GM12891 (cell line): ENCODE results near the gene CSRP2.

Experiments
- DNase-seq: peaks from one replicate; pipeline ENCODE4 v3.0.0; 2011; ENCODE audit warnings: low spot score; ENCODE audit not compliant: insufficient read length
- FAIRE-seq: peaks from 2 replicates; lab custom pipeline; 2011; peaks lifted over from hg19 to GRCh38; lab: Jason Lieb, UNC
- PAX5 ChIP-seq: IDR thresholded peaks from 2 replicates; pipeline ENCODE4 v1.6.1; 2011; ENCODE audit warnings: low read length, moderate library complexity, mild to moderate bottlenecking; ENCODE audit not compliant: insufficient read depth, severe bottlenecking
- POLR2A ChIP-seq: IDR thresholded peaks from 2 replicates; pipeline ENCODE4 v1.6.1; 2011; ENCODE audit warnings: low read depth, low read length, control low read depth
- POLR2AphosphoS5 ChIP-seq: IDR thresholded peaks from 2 replicates; pipeline ENCODE4 v1.6.1; 2011; ENCODE audit warnings: low read depth, low read length, control low read depth
- POU2F2 ChIP-seq: IDR thresholded peaks from 2 replicates; pipeline ENCODE4 v1.6.1; 2011; ENCODE audit warnings: low read depth, mild to moderate bottlenecking, control low read depth, low read length, moderate library complexity
- SPI1 ChIP-seq: IDR thresholded peaks from 2 replicates; pipeline ENCODE4 v1.6.1; 2011; ENCODE audit warnings: low read depth, low read length, control low read depth
- TAF1 ChIP-seq: IDR thresholded peaks from 2 replicates; pipeline ENCODE4 v1.6.1; 2011; ENCODE audit warnings: low read depth, low read length, control low read depth

The CSRP2 gene

DNA sequence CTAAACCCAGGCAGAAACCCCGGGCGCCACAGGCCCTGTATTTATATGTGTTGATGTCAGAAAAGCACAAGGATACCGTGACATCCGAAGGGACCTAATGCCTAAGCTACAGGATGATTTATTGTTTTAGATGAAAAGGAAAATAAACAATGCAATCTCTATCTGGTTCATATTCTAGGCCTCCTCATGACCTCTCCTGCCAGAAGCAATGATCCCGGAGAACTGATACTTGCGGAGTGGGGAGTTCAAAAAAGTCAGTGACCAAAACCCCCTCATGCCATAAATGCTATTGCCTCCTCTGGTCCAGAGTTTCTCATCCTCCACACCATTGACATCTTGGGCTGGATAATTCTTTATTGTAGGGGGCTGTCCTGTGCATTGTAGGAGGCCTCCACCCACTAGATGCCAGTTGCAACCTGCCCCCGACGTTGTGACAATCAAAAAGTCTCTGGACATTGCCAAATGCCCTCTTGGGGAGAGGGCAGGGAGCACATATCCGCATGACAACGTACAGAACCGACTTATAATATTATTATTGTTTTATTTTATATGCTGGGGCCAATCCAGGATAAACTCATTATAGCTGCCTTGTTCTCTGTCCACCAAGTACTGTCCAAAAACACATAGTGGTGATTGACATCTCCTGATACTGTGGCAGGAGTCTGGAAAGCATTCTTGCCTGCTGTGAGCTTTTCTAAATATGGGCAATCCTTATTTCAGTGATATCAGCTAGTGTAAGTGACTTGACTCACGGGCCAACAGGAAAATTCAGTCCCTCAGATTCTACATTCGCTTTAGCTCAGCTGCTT, 1.1 kb upstream of the CSRP2 start:
- DNase-seq (no peak), FAIRE-seq (no peak)
- TF ChIP-seq PAX5: no peak
- TF ChIP-seq TAF1: no peak
- TF ChIP-seq SPI1: no peak
- no peak for TF ChIP-seq POLR2AphosphoS5
- TF ChIP-seq POU2F2: no peak
- TF ChIP-seq POLR2A: no peak

DNA sequence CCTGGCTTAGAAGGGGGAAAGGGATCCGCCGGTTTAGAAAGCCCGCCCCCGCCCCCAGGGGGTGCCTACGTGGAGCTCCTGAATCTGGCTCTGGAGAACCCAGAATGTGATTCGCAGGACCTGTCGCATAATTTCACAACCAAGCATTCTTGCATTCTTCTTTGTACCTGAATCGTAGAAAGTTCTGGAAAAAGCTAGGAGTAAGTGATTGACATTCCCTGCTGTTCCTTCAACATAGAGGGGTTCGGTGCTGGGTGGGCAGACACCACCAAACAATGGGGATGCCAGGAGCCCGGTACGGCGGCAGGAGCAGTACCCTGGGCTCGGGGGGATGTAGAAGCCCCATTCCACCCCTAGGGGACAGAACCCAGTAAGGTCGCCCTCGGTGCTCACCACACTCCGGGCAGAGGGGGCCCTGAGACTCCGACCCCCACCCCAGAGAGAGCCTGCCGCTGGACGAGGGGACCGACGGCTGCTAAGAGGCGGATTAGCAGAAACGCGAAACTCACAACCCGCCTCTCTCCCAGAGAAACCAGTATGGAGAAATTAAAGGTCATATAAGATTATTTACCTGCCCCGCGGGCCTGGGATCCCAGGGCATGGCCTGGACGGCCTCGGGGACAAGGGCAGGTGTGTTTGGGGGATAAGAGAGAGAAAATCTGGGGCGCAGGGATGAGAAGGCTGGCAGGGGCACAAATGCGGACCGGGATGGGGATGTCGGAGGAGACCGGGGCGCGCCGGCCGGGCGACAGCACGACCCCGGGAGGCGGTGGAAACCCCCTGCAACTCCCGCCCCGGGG, 520 bp downstream of the CSRP2 start:
- no peak for FAIRE-seq
- TF ChIP-seq POU2F2 (no peak), SPI1 (no peak), PAX5 (no peak), POLR2AphosphoS5 (no peak), POLR2A (no peak), TAF1 (no peak)
- DNase-seq: peak; percentile 37

DNA sequence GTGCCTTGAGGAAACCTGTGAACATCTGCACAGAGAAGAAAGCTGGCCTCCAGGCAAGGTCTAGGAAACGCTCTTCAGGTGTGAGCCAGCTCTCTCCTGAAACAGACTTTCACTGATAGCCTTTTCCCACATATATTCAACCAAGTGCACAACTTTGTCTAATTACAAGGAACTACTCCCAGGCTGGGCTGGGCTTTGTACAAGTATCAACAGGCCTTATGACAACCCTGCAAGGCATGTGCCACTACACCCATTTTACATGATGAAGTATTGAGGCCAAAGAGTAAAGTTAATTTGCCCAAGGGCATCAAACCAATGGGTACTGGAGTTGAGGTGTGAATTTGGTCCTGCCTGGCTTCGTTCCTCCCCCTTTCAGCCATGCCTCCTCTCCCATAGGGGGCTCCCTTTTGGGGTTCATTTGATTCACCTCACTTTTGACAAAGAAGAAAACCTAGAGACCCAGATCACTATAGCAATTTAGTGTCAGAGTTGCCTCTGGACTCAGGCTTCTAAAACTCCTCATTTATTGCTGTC, 2.1 kb downstream of the CSRP2 start:
- TF ChIP-seq POLR2A (no peak), SPI1 (no peak), PAX5 (no peak), TAF1 (no peak), POU2F2 (no peak), POLR2AphosphoS5 (no peak)
- no peak for DNase-seq
- FAIRE-seq: no peak

DNA sequence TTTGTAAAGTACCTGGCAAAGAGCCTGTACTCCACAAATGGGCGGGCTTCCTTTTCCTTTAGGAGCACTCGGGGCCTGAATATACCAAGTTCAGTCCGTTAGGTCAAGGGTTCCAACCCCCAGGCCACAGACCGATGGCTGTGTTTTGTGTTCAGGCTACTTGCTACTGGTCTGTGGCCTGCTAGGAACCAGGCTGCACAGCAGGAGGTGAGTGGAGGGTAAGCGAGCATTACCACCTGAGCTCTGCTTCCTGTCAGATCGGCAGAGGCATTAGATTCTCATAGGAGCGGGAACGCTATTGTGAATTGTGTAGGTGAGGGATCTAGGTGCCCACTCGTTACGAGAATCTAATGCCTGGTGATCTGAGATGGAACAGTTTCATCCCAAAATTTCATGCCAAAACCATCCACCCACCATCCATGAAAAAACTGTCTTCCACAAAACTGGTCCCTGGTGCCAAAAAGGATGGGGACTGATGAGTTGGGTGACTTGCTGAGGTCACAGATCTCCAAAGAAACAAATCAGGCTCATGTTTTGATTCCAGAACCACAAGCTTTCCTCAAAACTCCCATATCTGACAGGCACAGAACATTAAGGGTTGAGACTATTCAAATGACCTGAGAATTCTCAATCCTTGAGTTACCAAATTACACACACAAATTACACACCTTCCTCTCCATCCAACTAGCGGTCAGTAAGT, 4.2 kb downstream of the CSRP2 start:
- TF ChIP-seq POU2F2 (no peak), SPI1 (no peak), TAF1 (no peak), POLR2A (no peak), POLR2AphosphoS5 (no peak)
- DNase-seq (no peak), FAIRE-seq (no peak)

DNA sequence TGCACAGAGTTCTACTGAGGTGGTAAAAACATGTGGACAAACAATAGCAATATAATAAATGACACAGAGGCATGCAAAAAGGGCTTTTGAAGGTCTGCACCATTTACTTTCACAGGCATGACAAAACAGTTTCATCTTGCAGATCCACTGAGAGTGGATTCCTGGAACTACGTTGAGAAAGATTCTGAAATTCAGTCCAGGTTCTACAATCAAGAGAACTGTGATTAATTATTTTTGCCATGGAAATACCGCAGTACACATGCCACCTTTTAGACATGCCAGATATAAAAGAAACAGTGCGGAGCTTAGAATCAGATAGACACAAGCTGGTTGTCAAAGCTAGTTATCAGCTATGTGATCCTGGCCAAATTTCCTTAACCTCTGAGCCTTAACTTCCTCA, 4.8 kb downstream of the CSRP2 start:
- FAIRE-seq (no peak), DNase-seq (no peak)
- TF ChIP-seq POLR2AphosphoS5 (no peak), SPI1 (no peak), POU2F2 (no peak), POLR2A (no peak), PAX5 (no peak), TAF1 (no peak)

DNA sequence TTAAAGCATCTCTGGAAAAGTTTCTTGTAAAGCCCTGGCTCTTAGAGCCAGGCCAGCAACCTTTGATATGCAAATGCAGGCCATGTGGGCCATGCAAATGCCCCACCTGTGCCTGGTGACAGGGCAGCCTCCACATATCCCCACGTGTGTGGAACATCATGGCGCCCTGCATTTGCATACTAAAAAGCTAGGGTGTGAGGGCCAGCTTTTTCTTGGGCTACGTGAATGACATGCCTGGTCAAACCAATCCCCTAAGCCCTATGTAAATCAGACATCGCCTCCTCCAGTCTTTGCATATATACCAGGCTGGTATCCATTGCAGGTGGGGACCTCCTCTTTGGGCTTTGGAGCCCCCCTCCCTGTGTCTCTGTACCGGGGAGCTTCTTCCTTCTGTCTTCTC, 6.4 kb downstream of the CSRP2 start:
- FAIRE-seq (no peak), DNase-seq (no peak)
- no peak for TF ChIP-seq SPI1
- no peak for TF ChIP-seq POU2F2
- TF ChIP-seq POLR2AphosphoS5: no peak
- TF ChIP-seq PAX5: no peak

DNA sequence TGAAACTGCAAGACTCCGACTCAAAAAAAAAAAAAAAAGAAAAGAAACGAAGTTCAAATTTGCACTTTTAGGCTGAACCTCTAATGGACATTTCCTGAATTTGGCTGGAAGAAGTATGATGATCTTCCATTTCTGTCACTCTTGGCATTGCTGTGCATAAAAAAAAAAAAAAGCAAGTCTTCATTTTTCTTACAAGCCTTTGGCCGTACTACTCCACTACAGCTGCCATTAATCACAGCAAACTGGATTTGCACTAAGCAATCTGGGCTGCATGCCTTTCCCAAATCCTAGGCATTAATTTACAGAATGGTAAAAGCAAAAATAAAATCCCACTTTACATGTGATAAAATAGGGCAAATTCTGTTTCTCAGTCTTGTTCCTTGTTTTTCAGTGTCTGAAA, 7.1 kb downstream of the CSRP2 start:
- FAIRE-seq: no peak
- no peak for DNase-seq
- TF ChIP-seq TAF1 (no peak), PAX5 (no peak), POU2F2 (no peak), POLR2AphosphoS5 (no peak), POLR2A (no peak), SPI1 (no peak)

DNA sequence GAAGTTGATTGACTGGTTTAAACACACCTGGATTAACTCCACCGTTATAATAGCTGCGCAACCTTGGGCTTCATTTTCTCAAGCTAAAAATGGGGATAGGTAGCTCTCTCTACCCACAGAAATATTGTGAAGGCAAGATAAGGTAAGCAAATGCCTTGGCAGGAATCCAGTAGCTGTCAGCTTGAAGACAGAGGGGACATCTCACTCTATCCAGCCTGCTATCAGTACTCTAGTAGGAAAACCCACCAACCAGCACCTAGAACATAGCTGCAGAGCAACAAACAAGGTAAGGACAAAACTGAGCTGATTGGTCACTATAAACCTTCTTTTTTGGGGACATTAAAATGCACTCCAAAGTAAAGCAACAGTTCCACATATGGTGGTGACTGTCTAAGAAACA, 7.7 kb downstream of the CSRP2 start:
- no peak for FAIRE-seq
- TF ChIP-seq POLR2AphosphoS5 (no peak), SPI1 (no peak), POLR2A (no peak), TAF1 (no peak), PAX5 (no peak), POU2F2 (no peak)
- DNase-seq: no peak
